NCI-H524 treated with DMSO at 0.1 percent for 48 hours (cell line): ENCODE measurements around the gene HTR5A.

Experiments
- DNase-seq: peaks from one replicate; lab custom pipeline; 2025; lab: John Stamatoyannopoulos, UW

The HTR5A gene

GRCh38 chr7:155090684-155091083 lies 20.6 kb downstream of the HTR5A start:
- DNase-seq: no peak

- no peak for DNase-seq
Measured at GRCh38 chr7:155093596-155093995, 23.5 kb downstream of the HTR5A start.

- no peak for DNase-seq
Measured at GRCh38 chr7:155094636-155095135, 24.6 kb downstream of the HTR5A start.

GRCh38 chr7:155097338-155097737 lies 27.2 kb downstream of the HTR5A start:
- DNase-seq: no peak

GRCh38 chr7:155103839-155104238 lies 33.7 kb downstream of the HTR5A start:
- DNase-seq: no peak

- no peak for DNase-seq
Measured at GRCh38 chr7:155104913-155105312, 34.8 kb downstream of the HTR5A start.

- DNase-seq: no peak
Measured at GRCh38 chr7:155106356-155106755, 36.2 kb downstream of the HTR5A start.

- no peak for DNase-seq
Measured at GRCh38 chr7:155107126-155107525, 37.0 kb downstream of the HTR5A start.

- no peak for DNase-seq
Measured at GRCh38 chr7:155108144-155108901, 38.2 kb downstream of the HTR5A start.

- DNase-seq: no peak
Measured at GRCh38 chr7:155109121-155109520, 39.0 kb downstream of the HTR5A start.

- DNase-seq: no peak
Measured at GRCh38 chr7:155115288-155115687, 45.2 kb downstream of the HTR5A start.

GRCh38 chr7:155119801-155120382 lies 49.8 kb downstream of the HTR5A start:
- no peak for DNase-seq

GRCh38 chr7:155120460-155120859 lies 50.3 kb downstream of the HTR5A start:
- DNase-seq: no peak

GRCh38 chr7:155122831-155123230 lies 52.7 kb downstream of the HTR5A start:
- DNase-seq: no peak

GRCh38 chr7:155123413-155123812 lies 53.3 kb downstream of the HTR5A start:
- no peak for DNase-seq

GRCh38 chr7:155124706-155125105 lies 54.6 kb downstream of the HTR5A start:
- no peak for DNase-seq

GRCh38 chr7:155129186-155129585 lies 59.1 kb downstream of the HTR5A start:
- DNase-seq: no peak

GRCh38 chr7:155129789-155130188 lies 59.7 kb downstream of the HTR5A start:
- no peak for DNase-seq

GRCh38 chr7:155130493-155130892 lies 60.4 kb downstream of the HTR5A start:
- no peak for DNase-seq

- no peak for DNase-seq
Measured at GRCh38 chr7:155131090-155131489, 61.0 kb downstream of the HTR5A start.

- no peak for DNase-seq
Measured at GRCh38 chr7:155132431-155132830, 62.3 kb downstream of the HTR5A start.

- no peak for DNase-seq
Measured at GRCh38 chr7:155136619-155137243, 66.6 kb downstream of the HTR5A start.
